Measurements from ENCODE around the gene SLC26A3.
A peak's percentile ranks its signal among the peaks of the same experiment; 100 is the strongest.

SLC26A3 gene

DNA sequence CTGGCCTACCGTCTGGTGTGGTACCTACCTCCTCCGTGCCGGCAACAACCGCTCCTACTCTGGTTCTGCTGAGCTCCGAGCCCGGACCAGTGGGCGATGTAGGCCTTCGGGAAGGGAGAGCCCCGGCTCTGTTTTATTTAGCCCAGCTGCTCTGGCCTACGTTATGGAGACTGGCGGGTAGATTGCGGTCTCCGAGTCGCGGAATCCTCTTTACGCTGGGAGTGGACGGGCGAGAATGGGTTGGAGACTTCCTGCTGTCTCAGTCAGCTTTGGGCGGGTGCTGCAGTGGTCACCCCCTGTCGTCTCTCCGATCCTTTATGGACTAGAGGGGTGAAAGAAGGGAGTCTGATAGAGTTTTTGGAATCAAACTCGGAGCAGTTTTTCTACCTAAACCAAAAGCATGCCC is 58.7 kb downstream of the SLC26A3 start:
- TF ChIP-seq, protein P1, sequence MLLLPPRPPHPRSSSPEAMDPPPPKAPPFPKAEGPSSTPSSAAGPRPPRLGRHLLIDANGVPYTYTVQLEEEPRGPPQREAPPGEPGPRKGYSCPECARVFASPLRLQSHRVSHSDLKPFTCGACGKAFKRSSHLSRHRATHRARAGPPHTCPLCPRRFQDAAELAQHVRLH (tag by site-specific recombination; IDR thresholded peaks at IDR 0.05): peak; percentile 95
- no peak for TF ChIP-seq ZNF701 (tag by site-specific recombination; IDR thresholded peaks at IDR 0.05)
- no peak for TF ChIP-seq ZNF585B (tag by site-specific recombination; IDR thresholded peaks at IDR 0.05)
- TF ChIP-seq, protein P2, sequence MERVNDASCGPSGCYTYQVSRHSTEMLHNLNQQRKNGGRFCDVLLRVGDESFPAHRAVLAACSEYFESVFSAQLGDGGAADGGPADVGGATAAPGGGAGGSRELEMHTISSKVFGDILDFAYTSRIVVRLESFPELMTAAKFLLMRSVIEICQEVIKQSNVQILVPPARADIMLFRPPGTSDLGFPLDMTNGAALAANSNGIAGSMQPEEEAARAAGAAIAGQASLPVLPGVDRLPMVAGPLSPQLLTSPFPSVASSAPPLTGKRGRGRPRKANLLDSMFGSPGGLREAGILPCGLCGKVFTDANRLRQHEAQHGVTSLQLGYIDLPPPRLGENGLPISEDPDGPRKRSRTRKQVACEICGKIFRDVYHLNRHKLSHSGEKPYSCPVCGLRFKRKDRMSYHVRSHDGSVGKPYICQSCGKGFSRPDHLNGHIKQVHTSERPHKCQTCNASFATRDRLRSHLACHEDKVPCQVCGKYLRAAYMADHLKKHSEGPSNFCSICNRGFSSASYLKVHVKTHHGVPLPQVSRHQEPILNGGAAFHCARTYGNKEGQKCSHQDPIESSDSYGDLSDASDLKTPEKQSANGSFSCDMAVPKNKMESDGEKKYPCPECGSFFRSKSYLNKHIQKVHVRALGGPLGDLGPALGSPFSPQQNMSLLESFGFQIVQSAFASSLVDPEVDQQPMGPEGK (tag by site-specific recombination; IDR thresholded peaks at IDR 0.05): no peak
- TF ChIP-seq ZBTB17 (tag by site-specific recombination; IDR thresholded peaks at IDR 0.05): peak; percentile 3
- TF ChIP-seq KLF10 (tag by site-specific recombination; IDR thresholded peaks at IDR 0.05): no peak
- TF ChIP-seq, protein P3, sequence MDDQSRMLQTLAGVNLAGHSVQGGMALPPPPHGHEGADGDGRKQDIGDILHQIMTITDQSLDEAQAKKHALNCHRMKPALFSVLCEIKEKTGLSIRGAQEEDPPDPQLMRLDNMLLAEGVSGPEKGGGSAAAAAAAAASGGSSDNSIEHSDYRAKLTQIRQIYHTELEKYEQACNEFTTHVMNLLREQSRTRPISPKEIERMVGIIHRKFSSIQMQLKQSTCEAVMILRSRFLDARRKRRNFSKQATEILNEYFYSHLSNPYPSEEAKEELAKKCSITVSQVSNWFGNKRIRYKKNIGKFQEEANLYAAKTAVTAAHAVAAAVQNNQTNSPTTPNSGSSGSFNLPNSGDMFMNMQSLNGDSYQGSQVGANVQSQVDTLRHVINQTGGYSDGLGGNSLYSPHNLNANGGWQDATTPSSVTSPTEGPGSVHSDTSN (CRISPR knock-in tag; IDR thresholded peaks at IDR 0.05): 0 out of 2 replicates have a peak, but pooled peaks have one; percentile 33
- no peaks in the 10 kb centered on the region for H3K9me3 ChIP-seq (ENCODE audit: control insufficient read depth, insufficient read depth, low read depth, low read length)
- peaks cover 3 to 7% of the 10 kb centered on the region in 2 experiments; a peak in 2 of 3 replicates for H3K36me3 ChIP-seq (ENCODE audit: control insufficient read depth in 2 of 2, insufficient read depth in 1 of 2, low read length in 2 of 2)
- H3K4me3 ChIP-seq (ENCODE audit: low read depth, low read length): peak overlapping the region; percentile 73
- ChIA-PET POLR2A (interaction anchor here (1.0 to 2.0 kb wide), 4 partner anchors 83 to 781 kb away, joined by 3 to 13 read pairs (median 4); partner anchors contain the start of genes COG5, DUS4L and PNPLA8), CTCF (interaction anchor here (8.8 kb wide), 1 partner anchor 134 kb away, joined by 106 read pairs; no protein-coding TSS in a partner anchor)
- H3K4me1 ChIP-seq (ENCODE audit: control insufficient read depth, insufficient read depth, low read length): peaks cover 2% of the 10 kb centered on the region; the same call in 1 of the 2 replicates
- H3K27ac ChIP-seq (ENCODE audit: extremely low read depth, low read depth, low read length): peak overlapping the region; percentile 82

DNA sequence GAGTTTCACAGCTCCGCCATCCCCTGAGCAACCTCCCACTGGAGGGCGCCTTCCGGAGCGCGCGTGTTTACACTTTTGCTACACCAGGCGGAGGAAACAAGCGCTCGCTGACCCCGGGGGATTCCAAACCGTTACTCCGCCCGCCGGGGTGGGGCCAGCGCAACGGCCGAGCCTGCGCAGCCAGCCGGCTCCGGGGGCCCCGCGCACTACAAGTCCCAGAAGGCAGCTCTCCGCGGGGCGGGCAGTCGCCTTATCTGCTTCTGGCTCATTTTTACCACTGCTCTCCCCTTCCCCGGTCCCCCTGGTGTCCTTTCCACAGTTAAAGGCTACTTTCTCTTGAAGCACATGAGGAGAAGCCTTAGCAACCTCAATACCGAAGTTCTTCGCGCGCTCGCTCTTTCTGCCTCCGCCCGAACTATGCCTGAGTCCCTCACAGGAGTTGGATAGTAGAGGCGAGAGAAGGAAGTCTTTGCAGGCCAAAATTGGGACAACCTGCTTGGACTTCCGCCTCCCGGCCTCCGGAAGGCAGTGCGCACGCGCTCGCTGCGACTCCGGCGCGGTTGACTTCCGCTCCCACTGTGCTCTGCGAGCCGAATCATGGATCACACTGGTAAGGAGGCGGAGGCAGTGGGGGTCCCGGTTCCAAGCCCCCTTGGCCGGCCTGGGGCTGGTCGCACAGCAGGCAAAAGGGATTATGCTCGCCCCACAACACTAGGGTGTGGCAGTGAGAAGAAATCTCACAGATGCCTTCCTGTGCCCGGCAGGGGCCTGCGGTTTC is 59.3 kb downstream of the SLC26A3 start, which contains the start of gene CBLL1:
Gene CBLL1 (plus strand): TSS at position 576 of the 778 bp plus-strand sequence. CDS start 22 bp downstream, at position 598.
- Histone ChIP-seq H3K4me3 (ENCODE audit: low read depth, low read length) (peak within 1 kb of the TSS; percentile 73), H3K36me3 (ENCODE audit: control insufficient read depth in 2 of 2, insufficient read depth in 1 of 2, low read length in 2 of 2) (peaks cover under 1 to 1% of the 10 kb centered on the region in 2 experiments; a peak in 2 of 3 replicates), H3K4me1 (ENCODE audit: control insufficient read depth, insufficient read depth, low read length) (peaks cover 2% of the 10 kb centered on the region; the same call in 1 of the 2 replicates), H3K27ac (ENCODE audit: extremely low read depth, low read depth, low read length) (peak within 1 kb of the TSS; percentile 82), H3K9me3 (ENCODE audit: control insufficient read depth, insufficient read depth, low read depth, low read length) (no peaks in the 10 kb centered on the region)
- ChIA-PET POLR2A (interaction anchor here (0.6 to 2.0 kb wide), 11 partner anchors 11 to 935 kb away, joined by 3 to 13 read pairs (median 4); partner anchors contain the start of genes COG5, DLD, DUS4L and HBP1), CTCF (interaction anchor here (0.6 to 8.8 kb wide), 20 partner anchors 11 to 1567 kb away, joined by 3 to 106 read pairs (median 4); partner anchors contain the start of gene HBP1)
- TF ChIP-seq ZNF248 (tag by site-specific recombination; IDR thresholded peaks at IDR 0.05): no peak
- TF ChIP-seq ZNF629 (tag by site-specific recombination; IDR thresholded peaks at IDR 0.05): peak; percentile 69
- TF ChIP-seq ZNF785 (tag by site-specific recombination; IDR thresholded peaks at IDR 0.05): peak; percentile 87; the same call in 1 of the 2 replicates
- TF ChIP-seq ZSCAN30 (tag by site-specific recombination; IDR thresholded peaks at IDR 0.05): peak; percentile 68
- no peak for TF ChIP-seq ZNF121 (tag by site-specific recombination; IDR thresholded peaks at IDR 0.05)
- peak; percentile 100 for TF ChIP-seq ZNF335 (tag by site-specific recombination; conservative IDR thresholded peaks at IDR 0.05)
- TF ChIP-seq ZBTB8A (tag by site-specific recombination; IDR thresholded peaks at IDR 0.05): peak; percentile 89
- TF ChIP-seq, protein P4, sequence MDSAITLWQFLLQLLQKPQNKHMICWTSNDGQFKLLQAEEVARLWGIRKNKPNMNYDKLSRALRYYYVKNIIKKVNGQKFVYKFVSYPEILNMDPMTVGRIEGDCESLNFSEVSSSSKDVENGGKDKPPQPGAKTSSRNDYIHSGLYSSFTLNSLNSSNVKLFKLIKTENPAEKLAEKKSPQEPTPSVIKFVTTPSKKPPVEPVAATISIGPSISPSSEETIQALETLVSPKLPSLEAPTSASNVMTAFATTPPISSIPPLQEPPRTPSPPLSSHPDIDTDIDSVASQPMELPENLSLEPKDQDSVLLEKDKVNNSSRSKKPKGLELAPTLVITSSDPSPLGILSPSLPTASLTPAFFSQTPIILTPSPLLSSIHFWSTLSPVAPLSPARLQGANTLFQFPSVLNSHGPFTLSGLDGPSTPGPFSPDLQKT (IDR thresholded peaks at IDR 0.05; ENCODE audit: borderline replicate concordance, low read depth, low read length): peak; percentile 58; the same call in 1 of the 2 replicates
- 0 out of 2 replicates have a peak, but pooled peaks have one; percentile 22 for TF ChIP-seq KLF9 (tag by site-specific recombination; IDR thresholded peaks at IDR 0.05; ENCODE audit: low read depth)
- TF ChIP-seq, protein P5, sequence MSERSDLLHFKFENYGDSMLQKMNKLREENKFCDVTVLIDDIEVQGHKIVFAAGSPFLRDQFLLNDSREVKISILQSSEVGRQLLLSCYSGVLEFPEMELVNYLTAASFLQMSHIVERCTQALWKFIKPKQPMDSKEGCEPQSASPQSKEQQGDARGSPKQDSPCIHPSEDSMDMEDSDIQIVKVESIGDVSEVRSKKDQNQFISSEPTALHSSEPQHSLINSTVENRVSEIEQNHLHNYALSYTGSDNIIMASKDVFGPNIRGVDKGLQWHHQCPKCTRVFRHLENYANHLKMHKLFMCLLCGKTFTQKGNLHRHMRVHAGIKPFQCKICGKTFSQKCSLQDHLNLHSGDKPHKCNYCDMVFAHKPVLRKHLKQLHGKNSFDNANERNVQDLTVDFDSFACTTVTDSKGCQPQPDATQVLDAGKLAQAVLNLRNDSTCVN (tag by site-specific recombination; optimal IDR thresholded peaks at IDR 0.05): peak; percentile 64
- TF ChIP-seq ZSCAN16 (tag by site-specific recombination; IDR thresholded peaks at IDR 0.05): peak; percentile 45; the same call in 1 of the 2 replicates
- peak; percentile 53 for TF ChIP-seq ZBTB7A (tag by site-specific recombination; IDR thresholded peaks at IDR 0.05; ENCODE audit: low read depth)
- TF ChIP-seq, protein P6, sequence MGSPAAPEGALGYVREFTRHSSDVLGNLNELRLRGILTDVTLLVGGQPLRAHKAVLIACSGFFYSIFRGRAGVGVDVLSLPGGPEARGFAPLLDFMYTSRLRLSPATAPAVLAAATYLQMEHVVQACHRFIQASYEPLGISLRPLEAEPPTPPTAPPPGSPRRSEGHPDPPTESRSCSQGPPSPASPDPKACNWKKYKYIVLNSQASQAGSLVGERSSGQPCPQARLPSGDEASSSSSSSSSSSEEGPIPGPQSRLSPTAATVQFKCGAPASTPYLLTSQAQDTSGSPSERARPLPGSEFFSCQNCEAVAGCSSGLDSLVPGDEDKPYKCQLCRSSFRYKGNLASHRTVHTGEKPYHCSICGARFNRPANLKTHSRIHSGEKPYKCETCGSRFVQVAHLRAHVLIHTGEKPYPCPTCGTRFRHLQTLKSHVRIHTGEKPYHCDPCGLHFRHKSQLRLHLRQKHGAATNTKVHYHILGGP (tag by site-specific recombination; IDR thresholded peaks at IDR 0.05): no peak
- peak; percentile 52; the same call in 1 of the 2 replicates for TF ChIP-seq ZNF423 (tag by site-specific recombination; IDR thresholded peaks at IDR 0.05)

Data from HEK293 (cell line).